Tibial nerve (tissue), 3 donors: ENCODE measurements around the gene TRIOBP.

ENCODE experiments used
- POLR2A ChIP-seq, 2 donors: fragments of 450-650 bp; IDR thresholded peaks; one replicate each; pipeline ENCODE4 v1.6.1; 2017; ENCODE audit warnings: antibody characterized with exemption in 2 of 2, mild to moderate bottlenecking in 2 of 2, moderate library complexity in 2 of 2
- TF ChIP-seq, protein P1 (sequence below), 5 experiments: fragments of 200-600 bp in 3 of 5; fragments of 450-650 bp in 2 of 5; sonication (generic) in 3 of 5; IDR thresholded peaks; one replicate each; pipeline ENCODE4 v1.5.1; 2016 to 2019; ENCODE audit warnings: antibody characterized with exemption in 5 of 5, mild to moderate bottlenecking in 3 of 5, moderate library complexity in 2 of 5

GRCh38 chr22:37686002-37686982, 10.6 kb upstream of the TRIOBP start, which contains the start of gene NOL12:
- TF ChIP-seq, protein P1, sequence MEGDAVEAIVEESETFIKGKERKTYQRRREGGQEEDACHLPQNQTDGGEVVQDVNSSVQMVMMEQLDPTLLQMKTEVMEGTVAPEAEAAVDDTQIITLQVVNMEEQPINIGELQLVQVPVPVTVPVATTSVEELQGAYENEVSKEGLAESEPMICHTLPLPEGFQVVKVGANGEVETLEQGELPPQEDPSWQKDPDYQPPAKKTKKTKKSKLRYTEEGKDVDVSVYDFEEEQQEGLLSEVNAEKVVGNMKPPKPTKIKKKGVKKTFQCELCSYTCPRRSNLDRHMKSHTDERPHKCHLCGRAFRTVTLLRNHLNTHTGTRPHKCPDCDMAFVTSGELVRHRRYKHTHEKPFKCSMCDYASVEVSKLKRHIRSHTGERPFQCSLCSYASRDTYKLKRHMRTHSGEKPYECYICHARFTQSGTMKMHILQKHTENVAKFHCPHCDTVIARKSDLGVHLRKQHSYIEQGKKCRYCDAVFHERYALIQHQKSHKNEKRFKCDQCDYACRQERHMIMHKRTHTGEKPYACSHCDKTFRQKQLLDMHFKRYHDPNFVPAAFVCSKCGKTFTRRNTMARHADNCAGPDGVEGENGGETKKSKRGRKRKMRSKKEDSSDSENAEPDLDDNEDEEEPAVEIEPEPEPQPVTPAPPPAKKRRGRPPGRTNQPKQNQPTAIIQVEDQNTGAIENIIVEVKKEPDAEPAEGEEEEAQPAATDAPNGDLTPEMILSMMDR (IDR thresholded peaks at IDR 0.05) = peak in 2 of 5 experiments; percentile 17 to 47
- peak in 1 of 2 donors; percentile 31 for TF ChIP-seq POLR2A (IDR thresholded peaks at IDR 0.05)
